WERI-Rb-1 (cell line): ENCODE measurements around the gene FREM2.

Experiments
- DNase-seq: peaks from one replicate; pipeline ENCODE4 v3.0.0-alpha.2; 2020
- H3K27ac ChIP-seq: fragments of 250-450 bp; sonication (Bioruptor Pico); 2 replicates; pipeline ENCODE4 v1.5.1; 2020; ENCODE audit warnings: mild to moderate bottlenecking, moderate library complexity
- H3K27me3 ChIP-seq: fragments of 250-450 bp; sonication (Bioruptor Pico); 2 replicates; pipeline ENCODE4 v1.5.1; 2021; ENCODE audit warnings: mild to moderate bottlenecking, low read depth, moderate library complexity; ENCODE audit not compliant: insufficient read depth, severe bottlenecking
- H3K36me3 ChIP-seq: fragments of 250-450 bp; sonication (Bioruptor Pico); 2 replicates; pipeline ENCODE4 v1.5.1; 2020; ENCODE audit warnings: mild to moderate bottlenecking, moderate library complexity
- H3K4me3 ChIP-seq: 2 replicates; pipeline ENCODE4 v1.5.1; 2011; ENCODE audit warnings: low read depth, mild to moderate bottlenecking, control low read depth, low read length
- H3K9me3 ChIP-seq: fragments of 250-450 bp; sonication (Bioruptor Pico); 2 replicates; pipeline ENCODE4 v1.5.1; 2021; ENCODE audit warnings: mild to moderate bottlenecking, moderate library complexity; ENCODE audit not compliant: severe bottlenecking
- CTCF ChIP-seq: IDR thresholded peaks from 2 replicates; pipeline ENCODE4 v1.5.1; 2011; ENCODE audit warnings: low read depth, mild to moderate bottlenecking, control low read depth, inconsistent platforms, low read length

Gene FREM2

GRCh38 chr13:38848360-38848759 is 161.5 kb downstream of the FREM2 start:
- no peak for DNase-seq
- no peak overlapping the region for H3K4me3 ChIP-seq
- no peak for TF ChIP-seq CTCF
- H3K9me3 ChIP-seq: no peaks in the 10 kb centered on the region
- no peak overlapping the region for H3K27ac ChIP-seq
- H3K27me3 ChIP-seq: no peaks in the 10 kb centered on the region
- no peaks in the 10 kb centered on the region for H3K36me3 ChIP-seq

GRCh38 chr13:38849315-38849714 is 162.4 kb downstream of the FREM2 start:
- TF ChIP-seq CTCF: no peak
- H3K9me3 ChIP-seq: no peaks in the 10 kb centered on the region
- H3K27ac ChIP-seq: no peak overlapping the region
- no peak for DNase-seq
- H3K4me3 ChIP-seq: no peak overlapping the region
- no peaks in the 10 kb centered on the region for H3K27me3 ChIP-seq
- no peaks in the 10 kb centered on the region for H3K36me3 ChIP-seq

GRCh38 chr13:38850868-38851626 is 164.2 kb downstream of the FREM2 start:
- H3K36me3 ChIP-seq: no peaks in the 10 kb centered on the region
- no peak overlapping the region for H3K27ac ChIP-seq
- H3K27me3 ChIP-seq: no peaks in the 10 kb centered on the region
- H3K9me3 ChIP-seq: no peaks in the 10 kb centered on the region
- TF ChIP-seq CTCF: no peak
- DNase-seq: no peak
- H3K4me3 ChIP-seq: no peak overlapping the region

GRCh38 chr13:38854226-38854625 is 167.3 kb downstream of the FREM2 start:
- Histone ChIP-seq H3K27me3 (no peaks in the 10 kb centered on the region), H3K27ac (no peak overlapping the region), H3K4me3 (no peak overlapping the region), H3K9me3 (no peaks in the 10 kb centered on the region), H3K36me3 (no peaks in the 10 kb centered on the region)
- no peak for DNase-seq
- no peak for TF ChIP-seq CTCF

- Histone ChIP-seq H3K36me3 (no peaks in the 10 kb centered on the region), H3K27ac (no peak overlapping the region), H3K9me3 (no peaks in the 10 kb centered on the region), H3K4me3 (no peak overlapping the region), H3K27me3 (no peaks in the 10 kb centered on the region)
- DNase-seq: no peak
- TF ChIP-seq CTCF: no peak
These were observed 169.2 kb downstream of the FREM2 start for GRCh38 chr13:38856065-38856464.

- DNase-seq: no peak
- H3K36me3 ChIP-seq: no peaks in the 10 kb centered on the region
- no peaks in the 10 kb centered on the region for H3K9me3 ChIP-seq
- no peak overlapping the region for H3K4me3 ChIP-seq
- H3K27me3 ChIP-seq: no peaks in the 10 kb centered on the region
- TF ChIP-seq CTCF: no peak
- no peak overlapping the region for H3K27ac ChIP-seq
These were observed 175.6 kb downstream of the FREM2 start for GRCh38 chr13:38862443-38862842.
